ENCODE measurements around the gene NEK1.

NEK1 gene

GRCh38 chr4:169650227-169650936 is 38.0 kb upstream of the NEK1 start:
- DNase-seq (no peak), ATAC-seq (ENCODE audit: insufficient read depth, low read depth) (no peak)
- Histone ChIP-seq H2AFZ (ENCODE audit: low read depth, low read length) (no peak overlapping the region), H3K27ac (ENCODE audit: low read length) (no peak overlapping the region), H3K4me2 (ENCODE audit: insufficient read depth, low read length) (no peak overlapping the region), H3K79me2 (ENCODE audit: insufficient read depth, low read length) (peaks cover 6% of the 10 kb centered on the region; the same call in 1 of the 2 replicates), H3K9me3 (ENCODE audit: insufficient read depth, low read length, severe bottlenecking) (no peaks in the 10 kb centered on the region), H3K4me3 (ENCODE audit: low read depth in 1 of 2, low read length in 2 of 2) (no peak overlapping the region), H4K20me1 (ENCODE audit: insufficient read depth, low read length) (no peaks in the 10 kb centered on the region), H3K4me1 (ENCODE audit: insufficient read depth, low read length) (no peaks in the 10 kb centered on the region), H3K27me3 (ENCODE audit: insufficient read depth, low read length, poor library complexity) (no peaks in the 10 kb centered on the region), H3K36me3 (ENCODE audit: insufficient read depth, low read length) (no peaks in the 10 kb centered on the region), H3K9ac (ENCODE audit: low read depth, low read length) (no peak overlapping the region)
- TF ChIP-seq EZH2 (IDR thresholded peaks at IDR 0.05; ENCODE audit: borderline replicate concordance, low read depth, low read length, severe bottlenecking), result no peak
- TF ChIP-seq CTCF (IDR thresholded peaks at IDR 0.05; ENCODE audit: borderline replicate concordance, extremely low read depth, low read length, poor library complexity, severe bottlenecking), result no peak

- Histone ChIP-seq H3K4me2 (ENCODE audit: insufficient read depth, low read length) (no peak overlapping the region), H3K27me3 (ENCODE audit: insufficient read depth, low read length, poor library complexity) (no peaks in the 10 kb centered on the region), H3K9me3 (ENCODE audit: insufficient read depth, low read length, severe bottlenecking) (no peaks in the 10 kb centered on the region), H3K27ac (ENCODE audit: low read length) (no peak overlapping the region), H2AFZ (ENCODE audit: low read depth, low read length) (no peak overlapping the region), H4K20me1 (ENCODE audit: insufficient read depth, low read length) (no peaks in the 10 kb centered on the region), H3K36me3 (ENCODE audit: insufficient read depth, low read length) (no peaks in the 10 kb centered on the region; the same call in 1 of the 2 replicates), H3K79me2 (ENCODE audit: insufficient read depth, low read length) (peaks cover 5% of the 10 kb centered on the region; the same call in 1 of the 2 replicates), H3K9ac (ENCODE audit: low read depth, low read length) (no peak overlapping the region), H3K4me3 (ENCODE audit: low read depth in 1 of 2, low read length in 2 of 2) (no peak overlapping the region), H3K4me1 (ENCODE audit: insufficient read depth, low read length) (no peaks in the 10 kb centered on the region)
- TF ChIP-seq CTCF (IDR thresholded peaks at IDR 0.05; ENCODE audit: borderline replicate concordance, extremely low read depth, low read length, poor library complexity, severe bottlenecking) (no peak), EZH2 (IDR thresholded peaks at IDR 0.05; ENCODE audit: borderline replicate concordance, low read depth, low read length, severe bottlenecking) (no peak)
- ATAC-seq (ENCODE audit: insufficient read depth, low read depth) (no peak), DNase-seq (no peak)
Measured at GRCh38 chr4:169649545-169650226, 37.3 kb upstream of the NEK1 start.

GRCh38 chr4:169645627-169646026 is 33.2 kb upstream of the NEK1 start:
- no peaks in the 10 kb centered on the region for H3K79me2 ChIP-seq (ENCODE audit: insufficient read depth, low read length)
- TF ChIP-seq CTCF (IDR thresholded peaks at IDR 0.05; ENCODE audit: borderline replicate concordance, extremely low read depth, low read length, poor library complexity, severe bottlenecking) (no peak), EZH2 (IDR thresholded peaks at IDR 0.05; ENCODE audit: borderline replicate concordance, low read depth, low read length, severe bottlenecking) (no peak)
- no peak overlapping the region for H3K9ac ChIP-seq (ENCODE audit: low read depth, low read length)

More at GRCh38 chr4:169645627-169646026, 33.2 kb upstream of the NEK1 start:
- ATAC-seq (ENCODE audit: insufficient read depth, low read depth) (no peak), DNase-seq (no peak)
- Histone ChIP-seq H3K4me2 (ENCODE audit: insufficient read depth, low read length) (no peak overlapping the region), H3K36me3 (ENCODE audit: insufficient read depth, low read length) (peaks cover 3% of the 10 kb centered on the region; the same call in 1 of the 2 replicates), H3K9me3 (ENCODE audit: insufficient read depth, low read length, severe bottlenecking) (no peaks in the 10 kb centered on the region), H3K27me3 (ENCODE audit: insufficient read depth, low read length, poor library complexity) (no peaks in the 10 kb centered on the region), H3K4me3 (ENCODE audit: low read depth in 1 of 2, low read length in 2 of 2) (no peak overlapping the region), H2AFZ (ENCODE audit: low read depth, low read length) (no peak overlapping the region), H3K27ac (ENCODE audit: low read length) (no peak overlapping the region), H4K20me1 (ENCODE audit: insufficient read depth, low read length) (no peaks in the 10 kb centered on the region), H3K4me1 (ENCODE audit: insufficient read depth, low read length) (no peaks in the 10 kb centered on the region)
